ENCODE results near the gene LRRC56. TPM values are rescaled to one million over a fixed set of nuclear protein-coding genes. Genes with fewer than 3 reads are reported as not detected.

The LRRC56 gene
- 0.13 TPM for total RNA-seq
- long read RNA-seq: 0 reads

- intact Hi-C loops (cut with DNase I): no loop called here
- ATAC-seq (ENCODE audit: poor library complexity) (peak; percentile 18), DNase-seq (peak; percentile 87)
These were observed at the start of gene LRRC56 for GRCh38 chr11:536841-537621. LRRC56 (plus strand) TSS chr11:537527; CDS start chr11:540685, 3,158 bp downstream.

- DNase-seq (no peak), ATAC-seq (ENCODE audit: poor library complexity) (no peak)
- intact Hi-C loops (cut with DNase I): no loop called here
These were observed 49.7 kb upstream of the LRRC56 start for GRCh38 chr11:487571-488021.

GRCh38 chr11:488062-488461 is 49.3 kb upstream of the LRRC56 start:
- ATAC-seq (ENCODE audit: poor library complexity): no peak
- intact Hi-C loops (cut with DNase I): no loop called here
- DNase-seq: no peak

- intact Hi-C loops (cut with DNase I): no loop called here
- DNase-seq (no peak), ATAC-seq (ENCODE audit: poor library complexity) (no peak)
These were observed 48.7 kb upstream of the LRRC56 start for GRCh38 chr11:488579-488978.

- DNase-seq (no peak), ATAC-seq (ENCODE audit: poor library complexity) (no peak)
- intact Hi-C loops (cut with DNase I): no loop called here
These were observed 48.3 kb upstream of the LRRC56 start for GRCh38 chr11:488992-489391.

GRCh38 chr11:489610-490185 is 47.6 kb upstream of the LRRC56 start:
- ATAC-seq (ENCODE audit: poor library complexity) (no peak), DNase-seq (no peak)
- intact Hi-C loops (cut with DNase I): no loop called here

GRCh38 chr11:490186-490929 is 47.0 kb upstream of the LRRC56 start:
- intact Hi-C loops (cut with DNase I): no loop called here
- ATAC-seq (ENCODE audit: poor library complexity) (no peak), DNase-seq (no peak)

GRCh38 chr11:490930-491260 is 46.4 kb upstream of the LRRC56 start:
- intact Hi-C loops (cut with DNase I): no loop called here
- no peak for DNase-seq
- ATAC-seq (ENCODE audit: poor library complexity): no peak

- DNase-seq (no peak), ATAC-seq (ENCODE audit: poor library complexity) (no peak)
- intact Hi-C loops (cut with DNase I): no loop called here
These were observed 46.0 kb upstream of the LRRC56 start for GRCh38 chr11:491358-491757.

GRCh38 chr11:492427-493226 is 44.7 kb upstream of the LRRC56 start:
- DNase-seq: no peak
- no peak for ATAC-seq (ENCODE audit: poor library complexity)
- intact Hi-C loops (cut with DNase I): no loop called here

- intact Hi-C loops (cut with DNase I): no loop called here
- ATAC-seq (ENCODE audit: poor library complexity) (no peak), DNase-seq (no peak)
These were observed 42.4 kb upstream of the LRRC56 start for GRCh38 chr11:494761-495536.

- no peak for ATAC-seq (ENCODE audit: poor library complexity)
- intact Hi-C loops (cut with DNase I): no loop called here
- DNase-seq: no peak
These were observed 41.8 kb upstream of the LRRC56 start for GRCh38 chr11:495537-495931.

GRCh38 chr11:496834-497564 is 40.3 kb upstream of the LRRC56 start:
- no peak for DNase-seq
- no peak for ATAC-seq (ENCODE audit: poor library complexity)
- intact Hi-C loops (cut with DNase I): no loop called here

GRCh38 chr11:497565-498296 is 39.6 kb upstream of the LRRC56 start:
- intact Hi-C loops (cut with DNase I): no loop called here
- DNase-seq (peak; percentile 76), ATAC-seq (ENCODE audit: poor library complexity) (peak; percentile 53)

- DNase-seq (no peak), ATAC-seq (ENCODE audit: poor library complexity) (no peak)
- intact Hi-C loops (cut with DNase I): no loop called here
These were observed 38.8 kb upstream of the LRRC56 start for GRCh38 chr11:498297-499181.

All from Right ventricle myocardium superior (tissue), 1 donor.